Dermis microvascular lymphatic vessel endothelial cell (primary cell): ENCODE data around the gene SLC1A5. TPM values are rescaled to one million over a fixed set of nuclear protein-coding genes. Genes with fewer than 3 reads are reported as not detected.
"Not testable (repeated sequence)": the region's sequence is repeated elsewhere in the genome, so short reads cannot be mapped to it uniquely, and the experiment has no call there.

ENCODE experiments used
- DNase-seq, 2 donors: peaks; one replicate each; pipeline versions ENCODE4 v3.0.0 to v3.0.0-alpha.2; 2010; ENCODE audit warnings: low read depth in 2 of 2
- total RNA-seq: library from RNA; depleted of rRNA; stranded (reverse); fragments of >200 nt; gene quantifications from 2 replicates; pipeline ENCODE4 v1.2.1, GENCODE V29; 2014

The SLC1A5 gene
- total RNA-seq, 1 donor from 2014 or later, result 25.3 TPM

GRCh38 chr19:46802152-46802551 is 13.8 kb upstream of the SLC1A5 start:
- DNase-seq, result no peak

- DNase-seq, result no peak
Observed at GRCh38 chr19:46798713-46799112, 10.3 kb upstream of the SLC1A5 start.

- no peak for DNase-seq
Observed at GRCh38 chr19:46797881-46798280, 9.5 kb upstream of the SLC1A5 start.

GRCh38 chr19:46791944-46792343 is 3.5 kb upstream of the SLC1A5 start:
- DNase-seq, result no peak

- no peak for DNase-seq
Observed at GRCh38 chr19:46789371-46789770, 977 bp upstream of the SLC1A5 start.

GRCh38 chr19:46788968-46789338 is 559 bp upstream of the SLC1A5 start:
- no peak for DNase-seq

- DNase-seq, result peak in 1 of 2 donors; percentile 54
Observed at GRCh38 chr19:46787331-46788261, 798 bp downstream of the SLC1A5 start.

GRCh38 chr19:46787040-46787330 is 1.4 kb downstream of the SLC1A5 start:
- DNase-seq, result no peak

- DNase-seq, result peak; percentile 29 to 82
Observed at GRCh38 chr19:46786236-46787039, 2.0 kb downstream of the SLC1A5 start.

GRCh38 chr19:46785980-46786235 is 2.5 kb downstream of the SLC1A5 start:
- DNase-seq, result no peak

- no peak for DNase-seq
Observed at GRCh38 chr19:46785054-46785979, 3.1 kb downstream of the SLC1A5 start.

GRCh38 chr19:46784262-46785053 is 3.9 kb downstream of the SLC1A5 start:
- peak in 1 of 2 donors; percentile 80 for DNase-seq

- DNase-seq, result peak in 1 of 2 donors; percentile 28
Observed at GRCh38 chr19:46783670-46784069, 4.7 kb downstream of the SLC1A5 start.

GRCh38 chr19:46782355-46783019 is 5.9 kb downstream of the SLC1A5 start:
- no peak for DNase-seq

- not testable (repeated sequence) for DNase-seq
Observed at GRCh38 chr19:46777956-46778645, 10.3 kb downstream of the SLC1A5 start.

GRCh38 chr19:46776927-46777911 is 11.2 kb downstream of the SLC1A5 start:
- DNase-seq, result no peak

- no peak for DNase-seq
Observed at GRCh38 chr19:46775642-46776258, 12.6 kb downstream of the SLC1A5 start.

- DNase-seq, result no peak
Observed at GRCh38 chr19:46773018-46773399, 15.4 kb downstream of the SLC1A5 start.
